ENCODE results near the gene EFNB2.

GRCh38 chr13:106491928-106492587 is 43.4 kb downstream of the EFNB2 start:
- TF ChIP-seq, protein P1, sequence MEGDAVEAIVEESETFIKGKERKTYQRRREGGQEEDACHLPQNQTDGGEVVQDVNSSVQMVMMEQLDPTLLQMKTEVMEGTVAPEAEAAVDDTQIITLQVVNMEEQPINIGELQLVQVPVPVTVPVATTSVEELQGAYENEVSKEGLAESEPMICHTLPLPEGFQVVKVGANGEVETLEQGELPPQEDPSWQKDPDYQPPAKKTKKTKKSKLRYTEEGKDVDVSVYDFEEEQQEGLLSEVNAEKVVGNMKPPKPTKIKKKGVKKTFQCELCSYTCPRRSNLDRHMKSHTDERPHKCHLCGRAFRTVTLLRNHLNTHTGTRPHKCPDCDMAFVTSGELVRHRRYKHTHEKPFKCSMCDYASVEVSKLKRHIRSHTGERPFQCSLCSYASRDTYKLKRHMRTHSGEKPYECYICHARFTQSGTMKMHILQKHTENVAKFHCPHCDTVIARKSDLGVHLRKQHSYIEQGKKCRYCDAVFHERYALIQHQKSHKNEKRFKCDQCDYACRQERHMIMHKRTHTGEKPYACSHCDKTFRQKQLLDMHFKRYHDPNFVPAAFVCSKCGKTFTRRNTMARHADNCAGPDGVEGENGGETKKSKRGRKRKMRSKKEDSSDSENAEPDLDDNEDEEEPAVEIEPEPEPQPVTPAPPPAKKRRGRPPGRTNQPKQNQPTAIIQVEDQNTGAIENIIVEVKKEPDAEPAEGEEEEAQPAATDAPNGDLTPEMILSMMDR (IDR thresholded peaks at IDR 0.05), result no peak
- TF ChIP-seq POLR2AphosphoS5 (IDR thresholded peaks at IDR 0.05) (no peak), POLR2A (IDR thresholded peaks at IDR 0.05) (no peak), EP300 (IDR thresholded peaks at IDR 0.05) (no peak)
